ENCODE data around the gene LRP1B. TPM values are rescaled to one million over a fixed set of nuclear protein-coding genes. Genes with fewer than 3 reads are reported as not detected.
A peak's percentile ranks its signal among the peaks of the same experiment; 100 is the strongest.

LRP1B gene
- polyA plus RNA-seq, 1 donor from 2014 or later, result 12.7 TPM

DNA sequence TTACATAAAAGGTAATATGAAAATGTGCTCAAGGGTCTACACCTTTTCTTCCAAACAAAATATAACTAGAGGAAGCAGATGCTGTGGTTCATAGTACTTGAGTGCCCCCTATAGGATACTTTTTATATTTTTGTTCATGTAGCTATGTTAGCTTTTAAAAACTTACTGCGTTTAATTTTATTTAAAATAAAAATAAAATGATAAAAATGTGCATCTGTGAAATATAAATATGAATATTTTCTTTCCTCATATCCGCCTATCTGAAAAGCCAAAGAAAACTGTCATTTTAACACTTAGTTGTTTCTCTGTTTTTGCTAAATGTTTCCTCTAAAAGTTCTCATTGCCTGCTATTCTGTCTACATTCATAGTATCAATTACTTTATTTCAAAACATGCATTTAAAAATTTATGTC lies 9.6 kb upstream of the LRP1B start:
- Histone ChIP-seq H3F3A (ENCODE audit: insufficient read depth, low read length, poor library complexity, severe bottlenecking) (no peaks in the 10 kb centered on the region), H3K9me2 (ENCODE audit: insufficient read depth, low read length) (no peaks in the 10 kb centered on the region)
- TF ChIP-seq, protein P1, sequence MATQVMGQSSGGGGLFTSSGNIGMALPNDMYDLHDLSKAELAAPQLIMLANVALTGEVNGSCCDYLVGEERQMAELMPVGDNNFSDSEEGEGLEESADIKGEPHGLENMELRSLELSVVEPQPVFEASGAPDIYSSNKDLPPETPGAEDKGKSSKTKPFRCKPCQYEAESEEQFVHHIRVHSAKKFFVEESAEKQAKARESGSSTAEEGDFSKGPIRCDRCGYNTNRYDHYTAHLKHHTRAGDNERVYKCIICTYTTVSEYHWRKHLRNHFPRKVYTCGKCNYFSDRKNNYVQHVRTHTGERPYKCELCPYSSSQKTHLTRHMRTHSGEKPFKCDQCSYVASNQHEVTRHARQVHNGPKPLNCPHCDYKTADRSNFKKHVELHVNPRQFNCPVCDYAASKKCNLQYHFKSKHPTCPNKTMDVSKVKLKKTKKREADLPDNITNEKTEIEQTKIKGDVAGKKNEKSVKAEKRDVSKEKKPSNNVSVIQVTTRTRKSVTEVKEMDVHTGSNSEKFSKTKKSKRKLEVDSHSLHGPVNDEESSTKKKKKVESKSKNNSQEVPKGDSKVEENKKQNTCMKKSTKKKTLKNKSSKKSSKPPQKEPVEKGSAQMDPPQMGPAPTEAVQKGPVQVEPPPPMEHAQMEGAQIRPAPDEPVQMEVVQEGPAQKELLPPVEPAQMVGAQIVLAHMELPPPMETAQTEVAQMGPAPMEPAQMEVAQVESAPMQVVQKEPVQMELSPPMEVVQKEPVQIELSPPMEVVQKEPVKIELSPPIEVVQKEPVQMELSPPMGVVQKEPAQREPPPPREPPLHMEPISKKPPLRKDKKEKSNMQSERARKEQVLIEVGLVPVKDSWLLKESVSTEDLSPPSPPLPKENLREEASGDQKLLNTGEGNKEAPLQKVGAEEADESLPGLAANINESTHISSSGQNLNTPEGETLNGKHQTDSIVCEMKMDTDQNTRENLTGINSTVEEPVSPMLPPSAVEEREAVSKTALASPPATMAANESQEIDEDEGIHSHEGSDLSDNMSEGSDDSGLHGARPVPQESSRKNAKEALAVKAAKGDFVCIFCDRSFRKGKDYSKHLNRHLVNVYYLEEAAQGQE (IDR thresholded peaks at IDR 0.05; ENCODE audit: borderline replicate concordance), result no peak
- TF ChIP-seq TAF1 (IDR thresholded peaks at IDR 0.05; ENCODE audit: low read depth) (no peak), RAD21 (conservative IDR thresholded peaks at IDR 0.05) (peak; percentile 86), SMC3 (conservative IDR thresholded peaks at IDR 0.05; ENCODE audit: poor library complexity) (peak; percentile 80), EZH2 (IDR thresholded peaks at IDR 0.05; ENCODE audit: borderline replicate concordance, insufficient read depth, low read length, poor library complexity, severe bottlenecking) (no peak)
- TF ChIP-seq, protein P2, sequence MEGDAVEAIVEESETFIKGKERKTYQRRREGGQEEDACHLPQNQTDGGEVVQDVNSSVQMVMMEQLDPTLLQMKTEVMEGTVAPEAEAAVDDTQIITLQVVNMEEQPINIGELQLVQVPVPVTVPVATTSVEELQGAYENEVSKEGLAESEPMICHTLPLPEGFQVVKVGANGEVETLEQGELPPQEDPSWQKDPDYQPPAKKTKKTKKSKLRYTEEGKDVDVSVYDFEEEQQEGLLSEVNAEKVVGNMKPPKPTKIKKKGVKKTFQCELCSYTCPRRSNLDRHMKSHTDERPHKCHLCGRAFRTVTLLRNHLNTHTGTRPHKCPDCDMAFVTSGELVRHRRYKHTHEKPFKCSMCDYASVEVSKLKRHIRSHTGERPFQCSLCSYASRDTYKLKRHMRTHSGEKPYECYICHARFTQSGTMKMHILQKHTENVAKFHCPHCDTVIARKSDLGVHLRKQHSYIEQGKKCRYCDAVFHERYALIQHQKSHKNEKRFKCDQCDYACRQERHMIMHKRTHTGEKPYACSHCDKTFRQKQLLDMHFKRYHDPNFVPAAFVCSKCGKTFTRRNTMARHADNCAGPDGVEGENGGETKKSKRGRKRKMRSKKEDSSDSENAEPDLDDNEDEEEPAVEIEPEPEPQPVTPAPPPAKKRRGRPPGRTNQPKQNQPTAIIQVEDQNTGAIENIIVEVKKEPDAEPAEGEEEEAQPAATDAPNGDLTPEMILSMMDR (IDR thresholded peaks at IDR 0.05; ENCODE audit: poor library complexity, severe bottlenecking), result peak; percentile 71

DNA sequence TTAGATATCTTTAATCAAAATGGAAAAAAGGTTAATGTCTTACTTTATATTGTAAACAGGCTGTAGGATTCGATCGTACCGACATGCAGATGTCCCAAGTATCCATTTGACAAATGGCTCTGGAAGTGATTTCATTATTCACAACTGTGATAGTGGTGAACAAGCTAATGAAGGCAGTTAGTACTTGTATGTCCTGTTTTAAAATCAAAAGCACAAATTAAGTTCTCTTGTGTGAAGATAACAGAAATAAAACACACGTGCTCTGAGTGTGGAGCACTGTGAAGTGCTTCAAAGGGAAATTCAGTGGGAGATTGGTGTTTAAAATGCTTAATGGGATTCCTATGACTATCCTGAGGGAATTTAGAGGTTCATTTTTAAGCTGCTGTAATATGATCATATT lies 8.6 kb upstream of the LRP1B start:
- Histone ChIP-seq H3K4me3 (ENCODE audit: low read length) (no peak overlapping the region), H3K9me3 (ENCODE audit: low read length) (no peaks in the 10 kb centered on the region), H3K4me2 (ENCODE audit: low read length) (no peak overlapping the region), H4K20me1 (ENCODE audit: insufficient read depth) (no peaks in the 10 kb centered on the region), H3K36me3 (ENCODE audit: insufficient read depth, low read length) (no peaks in the 10 kb centered on the region), H3F3A (ENCODE audit: insufficient read depth, low read length, poor library complexity, severe bottlenecking) (no peaks in the 10 kb centered on the region), H3K79me2 (replicated peaks; ENCODE audit: insufficient read depth, low read length) (no peaks in the 10 kb centered on the region), H3K27ac (ENCODE audit: low read length) (no peak overlapping the region), H3K9me2 (ENCODE audit: insufficient read depth, low read length) (no peaks in the 10 kb centered on the region), H3K9ac (ENCODE audit: low read length) (no peak overlapping the region), H3K27me3 (ENCODE audit: insufficient read depth, low read depth, low read length) (no peaks in the 10 kb centered on the region), H2AFZ (ENCODE audit: low read depth, low read length) (no peak overlapping the region)
- TF ChIP-seq SMC3 (conservative IDR thresholded peaks at IDR 0.05; ENCODE audit: poor library complexity) (no peak), TAF1 (IDR thresholded peaks at IDR 0.05; ENCODE audit: low read depth) (no peak), POLR2AphosphoS5 (IDR thresholded peaks at IDR 0.05) (no peak), EZH2 (IDR thresholded peaks at IDR 0.05; ENCODE audit: borderline replicate concordance, insufficient read depth, low read length, poor library complexity, severe bottlenecking) (no peak), MXI1 (conservative IDR thresholded peaks at IDR 0.05; ENCODE audit: poor library complexity, severe bottlenecking) (no peak), EP300 (conservative IDR thresholded peaks at IDR 0.05; ENCODE audit: poor library complexity, severe bottlenecking) (no peak), RAD21 (conservative IDR thresholded peaks at IDR 0.05) (no peak)
- TF ChIP-seq, protein P2 (IDR thresholded peaks at IDR 0.05; ENCODE audit: poor library complexity, severe bottlenecking), result no peak
- TF ChIP-seq, protein P1 (IDR thresholded peaks at IDR 0.05; ENCODE audit: borderline replicate concordance), result no peak

More for the DNA sequence above, 9.6 kb upstream of the LRP1B start:
- no peaks in the 10 kb centered on the region for H3K9me3 ChIP-seq (ENCODE audit: low read length)
- H2AFZ ChIP-seq (ENCODE audit: low read depth, low read length), result no peak overlapping the region
- H3K36me3 ChIP-seq (ENCODE audit: insufficient read depth, low read length), result no peaks in the 10 kb centered on the region
- H3K79me2 ChIP-seq (replicated peaks; ENCODE audit: insufficient read depth, low read length), result no peaks in the 10 kb centered on the region
- no peak overlapping the region for H3K4me3 ChIP-seq (ENCODE audit: low read length)
- H3K4me2 ChIP-seq (ENCODE audit: low read length), result no peak overlapping the region
- H3K9ac ChIP-seq (ENCODE audit: low read length), result no peak overlapping the region
- no peak overlapping the region for H3K27ac ChIP-seq (ENCODE audit: low read length)
- no peaks in the 10 kb centered on the region for H4K20me1 ChIP-seq (ENCODE audit: insufficient read depth)
- H3K27me3 ChIP-seq (ENCODE audit: insufficient read depth, low read depth, low read length), result no peaks in the 10 kb centered on the region

Data from neural cell (in vitro differentiated cells).